Right lobe of liver (tissue), 4 donors: ENCODE measurements around the gene BHLHE23.

Source experiments
- CTCF ChIP-seq, 4 donors: fragments of 200-600 bp in 3 of 4; fragments of 450-650 bp in 1 of 4; IDR thresholded peaks; one replicate each; pipeline versions ENCODE4 v1.5.1 to v1.8.0; 2016 to 2022; ENCODE audit warnings: antibody characterized with exemption in 4 of 4, mild to moderate bottlenecking in 2 of 4
- POLR2A ChIP-seq: fragments of 450-650 bp; IDR thresholded peaks from one replicate; pipeline ENCODE4 v1.6.1; 2017; ENCODE audit warnings: antibody characterized with exemption, mild to moderate bottlenecking
- donor health status: DM: no; HTN: no; CAD: no.
- donor health status: DM: no; HTN: no; CAD: no.
- donor health status: DM: no; HTN: yes; CAD: no.

- no peak for TF ChIP-seq CTCF (IDR thresholded peaks at IDR 0.05)
- TF ChIP-seq POLR2A = no peak
These were observed 29.5 kb upstream of the BHLHE23 start for GRCh38 chr20:63036291-63036690.
